ENCODE data around the gene SAMSN1.
A peak's percentile ranks its signal among the peaks of the same experiment; 100 is the strongest.

The SAMSN1 gene

GRCh38 chr21:14526836-14527695 lies 19.0 kb downstream of the SAMSN1 start:
- no peak overlapping the region for H3K4me3 ChIP-seq (replicated peaks in 1 of 2; ENCODE audit: low read depth in 2 of 2, low read length in 2 of 2)
- DNase-seq (ENCODE audit: low read depth in 2 of 2): no peak
- no peak for TF ChIP-seq CTCF (IDR thresholded peaks at IDR 0.05; ENCODE audit: low read depth, low read length)

GRCh38 chr21:14526199-14526598 lies 19.9 kb downstream of the SAMSN1 start:
- H3K4me3 ChIP-seq (replicated peaks in 1 of 2; ENCODE audit: low read depth in 2 of 2, low read length in 2 of 2): no peak overlapping the region
- no peak for TF ChIP-seq CTCF (IDR thresholded peaks at IDR 0.05; ENCODE audit: low read depth, low read length)
- peak in 1 of 2 donors; percentile 38 for DNase-seq (ENCODE audit: low read depth in 2 of 2)

GRCh38 chr21:14523234-14523633 lies 22.9 kb downstream of the SAMSN1 start:
- DNase-seq (ENCODE audit: low read depth in 2 of 2): peak in 1 of 2 donors; percentile 50
- H3K4me3 ChIP-seq (replicated peaks in 1 of 2; ENCODE audit: low read depth in 2 of 2, low read length in 2 of 2): no peak overlapping the region

GRCh38 chr21:14522736-14523135 lies 23.4 kb downstream of the SAMSN1 start:
- no peak for DNase-seq (ENCODE audit: low read depth in 2 of 2)
- no peak overlapping the region for H3K4me3 ChIP-seq (replicated peaks in 1 of 2; ENCODE audit: low read depth in 2 of 2, low read length in 2 of 2)
- TF ChIP-seq CTCF (IDR thresholded peaks at IDR 0.05; ENCODE audit: low read depth, low read length): no peak

More at GRCh38 chr21:14523234-14523633, 22.9 kb downstream of the SAMSN1 start:
- TF ChIP-seq CTCF (IDR thresholded peaks at IDR 0.05; ENCODE audit: low read depth, low read length): no peak

- H3K4me3 ChIP-seq (replicated peaks in 1 of 2; ENCODE audit: low read depth in 2 of 2, low read length in 2 of 2): no peak overlapping the region
- DNase-seq (ENCODE audit: low read depth in 2 of 2): no peak
These were observed 25.6 kb downstream of the SAMSN1 start for GRCh38 chr21:14520535-14520934.

GRCh38 chr21:14519000-14519399 lies 27.1 kb downstream of the SAMSN1 start:
- DNase-seq (ENCODE audit: low read depth in 2 of 2): peak in 1 of 2 donors; percentile 23
- no peak overlapping the region for H3K4me3 ChIP-seq (replicated peaks in 1 of 2; ENCODE audit: low read depth in 2 of 2, low read length in 2 of 2)
- TF ChIP-seq CTCF (IDR thresholded peaks at IDR 0.05; ENCODE audit: low read depth, low read length): no peak

More at GRCh38 chr21:14520535-14520934, 25.6 kb downstream of the SAMSN1 start:
- no peak for TF ChIP-seq CTCF (IDR thresholded peaks at IDR 0.05; ENCODE audit: low read depth, low read length)
